GM11168 (cell line): Measurements from ENCODE around the gene AKAP12.

Experiments
- in situ Hi-C: fragments of 300-500 bp; cut with MboI; formaldehyde crosslinking; loops from one replicate; pipeline ENCODE4 v1.12.0; 2022; ENCODE audit warnings: low sequenced_read_pairs; ENCODE audit not compliant: unreplicated experiment

The AKAP12 gene

GRCh38 chr6:151275566-151275965 lies 35.8 kb downstream of the AKAP12 start:
- in situ Hi-C loops: no loop called here

- in situ Hi-C loops: no loop called here
Measured at GRCh38 chr6:151276112-151276740, 36.5 kb downstream of the AKAP12 start.

GRCh38 chr6:151279891-151280290 lies 40.1 kb downstream of the AKAP12 start:
- in situ Hi-C loops: no loop called here

GRCh38 chr6:151280859-151281258 lies 41.1 kb downstream of the AKAP12 start:
- in situ Hi-C loops: no loop called here

- in situ Hi-C loops: no loop called here
Measured at GRCh38 chr6:151284012-151284411, 44.2 kb downstream of the AKAP12 start.

GRCh38 chr6:151284548-151285017 lies 44.8 kb downstream of the AKAP12 start:
- in situ Hi-C loops: no loop called here

- in situ Hi-C loops: no loop called here
Measured at GRCh38 chr6:151285122-151285521, 45.4 kb downstream of the AKAP12 start.

- in situ Hi-C loops: no loop called here
Measured at GRCh38 chr6:151286214-151286613, 46.4 kb downstream of the AKAP12 start.

- in situ Hi-C loops: no loop called here
Measured at GRCh38 chr6:151288712-151289398, 49.1 kb downstream of the AKAP12 start.

- in situ Hi-C loops: no loop called here
Measured at GRCh38 chr6:151289399-151290007, 49.7 kb downstream of the AKAP12 start.

- in situ Hi-C loops: no loop called here
Measured at GRCh38 chr6:151290877-151291721, 51.3 kb downstream of the AKAP12 start.

GRCh38 chr6:151291722-151292059 lies 51.9 kb downstream of the AKAP12 start:
- in situ Hi-C loops: no loop called here

GRCh38 chr6:151292974-151293687 lies 53.4 kb downstream of the AKAP12 start:
- in situ Hi-C loops: no loop called here

GRCh38 chr6:151293688-151294016 lies 53.9 kb downstream of the AKAP12 start:
- in situ Hi-C loops: no loop called here

- in situ Hi-C loops: no loop called here
Measured at GRCh38 chr6:151294561-151295101, 54.9 kb downstream of the AKAP12 start.

GRCh38 chr6:151297886-151298285 lies 58.1 kb downstream of the AKAP12 start:
- in situ Hi-C loops: no loop called here

GRCh38 chr6:151299011-151299410 lies 59.2 kb downstream of the AKAP12 start:
- in situ Hi-C loops: no loop called here

- in situ Hi-C loops: no loop called here
Measured at GRCh38 chr6:151300267-151300991, 60.7 kb downstream of the AKAP12 start.

GRCh38 chr6:151301547-151301946 lies 61.8 kb downstream of the AKAP12 start:
- in situ Hi-C loops: no loop called here
